GM21526 (cell line): ENCODE data around the gene COL25A1.

Experiments used
- ATAC-seq: cut with Tn5 transposase; IDR thresholded peaks from one replicate; pipeline ENCODE4 v1.9.1; 2021; ENCODE audit warnings: moderate library complexity; ENCODE audit not compliant: unreplicated experiment, low FRiP score

Gene COL25A1

DNA sequence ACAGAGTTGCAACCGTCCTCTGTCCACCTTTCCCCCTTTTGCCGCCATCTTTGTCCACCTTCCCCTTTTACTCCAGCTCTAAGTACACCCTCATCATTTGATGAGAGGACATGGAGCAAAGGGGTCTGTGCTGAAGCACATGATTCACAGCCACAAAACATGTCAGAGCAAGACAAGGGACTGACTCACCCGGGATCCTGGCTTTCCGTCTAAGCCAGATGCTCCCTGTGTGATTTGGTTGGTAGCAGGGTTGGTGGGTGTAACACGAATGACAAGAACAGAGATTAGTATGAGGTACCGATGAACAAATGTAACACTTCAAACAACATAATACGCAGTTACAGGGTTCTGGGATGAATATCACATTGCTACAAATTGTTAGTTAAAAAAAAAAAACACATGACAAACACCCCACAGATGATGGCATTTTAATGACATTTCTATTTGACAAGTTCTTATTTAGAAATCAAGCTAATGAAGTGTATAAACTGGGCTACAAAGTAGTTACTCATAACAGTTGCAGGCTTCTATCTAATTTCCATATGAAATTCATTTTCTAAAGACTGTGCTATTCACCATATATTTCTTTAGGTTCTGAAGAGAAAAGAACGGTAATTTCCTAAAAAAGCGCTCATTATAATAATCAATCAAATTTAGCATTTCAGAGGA, 468.2 kb downstream of the COL25A1 start:
- no peak for ATAC-seq

DNA sequence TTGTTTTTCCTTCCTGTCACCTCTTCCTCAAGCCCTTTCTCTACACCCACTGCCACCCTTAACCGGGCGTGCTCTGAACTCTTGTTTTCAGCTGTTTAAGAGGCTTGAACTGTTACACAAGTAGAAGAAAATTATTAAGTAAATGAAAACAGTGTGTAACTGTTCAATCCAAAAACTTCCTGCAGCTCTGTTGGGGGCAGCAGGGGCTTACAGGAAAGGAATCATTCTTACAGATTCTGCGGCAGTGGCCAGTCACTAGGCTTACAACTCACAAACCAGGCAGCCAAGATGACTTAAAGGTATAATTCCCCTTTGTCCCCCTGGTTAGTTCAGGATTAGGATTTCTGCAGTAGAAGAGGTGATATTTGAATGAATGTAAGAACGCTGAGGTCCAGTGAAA, 469.4 kb downstream of the COL25A1 start:
- ATAC-seq: no peak

DNA sequence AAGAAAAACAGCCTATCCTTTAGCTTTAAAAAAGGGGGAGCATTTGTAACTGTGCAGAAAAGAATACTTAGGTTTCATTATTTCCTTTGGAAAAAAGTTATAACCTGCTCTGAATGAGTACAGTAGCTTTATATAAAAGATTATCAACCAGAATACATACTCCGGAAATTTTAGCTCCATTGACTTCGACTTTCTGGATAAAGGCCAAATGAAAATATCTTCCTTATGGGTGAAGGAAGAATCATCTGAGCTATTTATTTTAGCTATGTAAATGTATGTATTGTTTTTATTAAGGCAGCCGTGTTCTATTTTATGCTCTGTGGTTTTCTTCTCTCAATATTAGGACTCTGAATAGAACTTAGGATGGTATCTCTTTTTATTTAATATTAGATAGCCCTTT, 470.6 kb downstream of the COL25A1 start:
- ATAC-seq: no peak

DNA sequence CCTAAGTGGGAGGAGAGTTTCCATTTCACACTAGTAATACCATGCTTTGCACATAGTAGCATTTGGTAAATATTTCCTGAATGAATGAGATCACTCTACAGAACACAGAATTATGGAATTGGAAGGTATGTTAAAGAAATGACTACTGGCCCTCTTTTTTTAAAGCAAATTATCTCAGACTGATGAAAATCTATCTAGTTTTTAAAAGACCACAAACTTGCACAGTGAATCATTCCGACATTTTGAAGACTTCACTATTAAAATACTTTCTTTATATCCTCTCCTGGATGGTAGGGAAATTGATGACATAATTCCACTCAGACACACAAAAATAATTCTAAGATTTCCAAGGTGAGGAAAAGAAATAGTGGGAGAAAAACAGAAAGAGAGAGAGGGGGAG, 471.2 kb downstream of the COL25A1 start:
- no peak for ATAC-seq

DNA sequence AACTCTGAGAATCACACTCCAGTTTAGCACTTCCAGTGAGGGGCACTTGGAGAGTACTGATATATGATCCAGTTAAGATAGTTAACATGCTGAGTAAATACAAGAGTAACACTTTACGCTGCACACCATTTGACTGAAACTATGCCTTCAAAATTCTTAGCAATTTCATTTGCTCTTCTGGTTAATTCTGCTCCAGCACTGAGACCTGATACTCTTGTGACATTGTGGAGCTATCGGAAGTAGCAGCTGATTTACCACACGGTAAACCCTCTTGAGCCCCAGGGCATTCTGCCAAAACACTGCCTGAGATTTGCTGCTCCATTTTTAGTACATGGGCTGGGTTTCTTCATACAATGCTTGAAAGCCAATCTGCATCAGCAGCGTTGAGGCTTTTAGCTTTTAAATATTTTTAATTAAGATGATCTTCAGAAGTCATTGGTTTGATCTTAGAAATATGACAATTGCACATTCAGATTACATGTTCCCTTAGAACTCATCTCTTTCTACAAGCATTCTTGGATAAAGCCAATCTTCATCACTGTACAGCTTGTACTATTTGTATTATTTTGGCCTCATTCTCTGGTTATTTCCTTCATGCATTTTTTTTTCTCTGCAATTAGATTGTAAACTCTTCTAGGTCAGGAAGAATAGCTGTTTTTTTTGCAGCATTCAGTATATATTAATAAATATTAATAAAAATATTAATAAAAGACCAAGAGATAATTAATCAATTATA, 471.8 kb downstream of the COL25A1 start:
- ATAC-seq: no peak

DNA sequence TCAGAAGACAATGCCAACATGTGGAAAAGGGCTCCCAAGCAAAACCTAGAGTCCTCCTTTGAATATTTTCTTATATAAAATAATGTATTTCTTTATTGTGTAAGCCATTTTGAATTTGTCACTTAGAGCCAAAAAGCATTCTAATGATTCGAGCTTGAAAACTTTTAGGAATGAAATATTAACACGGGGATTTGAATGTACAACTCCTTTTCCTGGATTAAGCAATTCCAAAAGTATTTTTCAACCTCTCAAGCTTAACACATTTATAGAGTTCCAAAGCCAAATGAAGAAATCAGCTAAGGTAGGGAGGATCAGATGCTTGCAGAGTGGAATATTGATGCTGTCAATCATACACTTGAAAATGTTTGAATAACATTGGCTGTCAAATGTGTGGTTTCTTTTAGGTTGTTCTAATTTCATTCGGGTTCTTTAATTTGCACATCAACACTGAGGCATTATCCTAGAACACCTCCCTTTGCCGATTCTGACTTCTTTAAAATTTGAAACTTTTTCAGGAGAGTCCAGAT, 472.4 kb downstream of the COL25A1 start:
- no peak for ATAC-seq

DNA sequence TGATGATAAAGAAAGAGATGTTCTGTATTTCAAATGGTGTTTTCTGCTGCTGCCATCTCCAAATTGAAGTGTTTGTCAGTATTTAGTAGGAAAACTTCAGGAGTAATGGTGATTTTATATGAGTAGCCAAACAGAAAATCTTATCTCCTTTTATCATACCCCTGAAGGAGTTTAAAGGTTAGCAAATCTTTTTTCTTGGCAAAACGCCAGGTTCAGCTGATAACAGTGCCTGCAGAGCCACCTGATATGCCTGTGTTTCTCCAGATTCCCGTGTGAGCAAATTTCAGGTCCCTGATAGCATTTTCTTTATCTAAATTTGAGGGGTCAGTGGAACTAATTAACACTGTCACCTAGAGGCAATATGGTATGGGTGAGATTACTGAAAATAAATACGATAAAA, 473.8 kb downstream of the COL25A1 start:
- ATAC-seq: no peak

DNA sequence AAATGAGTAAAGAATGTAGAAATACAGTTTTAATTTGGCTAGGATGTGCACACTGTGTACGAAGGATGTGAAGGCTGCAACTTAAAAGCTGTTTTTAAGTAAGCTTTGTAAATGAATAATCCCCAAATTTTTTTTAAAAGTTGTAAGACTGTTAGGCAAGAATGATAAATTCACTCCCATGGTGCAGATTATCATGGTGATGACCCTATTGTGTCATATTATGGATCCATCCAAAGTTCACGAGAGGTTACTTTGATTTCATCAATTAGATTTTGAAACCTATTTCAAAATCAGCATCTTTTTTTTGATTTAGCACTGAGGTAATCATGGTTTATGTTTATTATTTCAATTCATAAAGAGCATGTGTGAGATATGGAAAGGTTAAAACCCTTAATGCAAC, 476.7 kb downstream of the COL25A1 start:
- ATAC-seq: no peak

DNA sequence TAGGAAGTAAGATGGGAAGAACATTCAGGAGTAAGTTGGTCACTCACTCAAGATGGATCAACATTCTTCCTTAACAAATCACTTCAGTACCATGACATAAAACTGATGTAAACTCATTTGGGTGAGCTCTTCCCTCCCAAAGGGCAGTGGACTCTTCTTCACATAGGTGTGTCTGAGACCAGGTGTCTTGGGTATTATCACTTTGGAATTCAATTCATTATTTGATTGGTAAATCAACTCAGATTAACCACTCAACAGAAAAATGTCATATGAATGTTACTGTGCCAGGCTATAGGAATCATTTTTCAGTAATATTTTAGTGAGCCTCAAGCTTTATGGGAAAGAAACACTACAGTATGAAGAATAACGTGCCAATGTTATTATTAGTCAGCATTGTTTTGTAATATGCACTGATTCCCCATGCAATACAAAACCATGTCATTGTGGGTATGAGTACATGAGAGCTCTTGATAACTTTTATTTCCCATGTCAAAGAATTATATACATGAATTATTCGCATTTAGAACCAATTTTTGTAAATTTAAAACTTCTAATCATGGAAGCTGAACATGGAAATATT, 481.0 kb downstream of the COL25A1 start:
- no peak for ATAC-seq

DNA sequence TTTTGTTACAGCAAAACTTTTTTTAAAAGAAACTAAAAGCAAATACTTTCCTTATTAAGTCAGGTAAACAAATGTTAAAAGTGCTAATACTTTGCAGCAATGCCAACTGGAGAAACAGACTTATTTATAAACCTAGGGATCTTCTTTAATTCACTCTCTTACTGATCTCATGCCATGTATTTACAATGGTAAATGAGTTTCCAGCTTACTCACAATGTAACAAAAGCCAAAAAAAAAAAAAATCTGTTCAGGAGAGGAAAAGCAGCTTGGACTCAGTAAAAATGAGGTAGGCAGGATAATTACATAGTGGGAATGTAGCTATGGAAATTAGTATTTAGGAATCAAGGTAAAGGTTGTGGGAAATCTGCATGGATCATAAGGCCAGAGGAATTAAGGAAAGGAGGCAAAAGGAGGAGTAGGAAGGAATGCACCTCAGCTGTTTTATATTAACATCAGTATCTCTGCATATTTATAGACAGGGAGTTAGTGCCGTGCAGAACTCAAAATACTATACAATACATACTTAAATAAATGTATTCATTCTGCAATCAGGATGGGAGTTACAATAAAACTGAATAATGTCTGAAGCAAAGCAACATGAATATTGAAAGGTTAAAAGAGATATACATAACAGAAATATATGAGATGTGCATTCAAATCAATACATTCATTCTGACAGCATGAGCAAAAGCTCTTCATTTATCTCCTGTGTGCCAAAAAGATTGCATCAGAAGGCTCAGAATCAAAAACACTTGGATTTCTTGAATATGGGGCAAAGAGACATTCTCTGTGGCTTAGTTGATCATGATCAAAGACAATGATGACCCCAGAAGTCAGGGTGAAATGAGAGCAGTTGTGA, 481.7 kb downstream of the COL25A1 start:
- no peak for ATAC-seq

DNA sequence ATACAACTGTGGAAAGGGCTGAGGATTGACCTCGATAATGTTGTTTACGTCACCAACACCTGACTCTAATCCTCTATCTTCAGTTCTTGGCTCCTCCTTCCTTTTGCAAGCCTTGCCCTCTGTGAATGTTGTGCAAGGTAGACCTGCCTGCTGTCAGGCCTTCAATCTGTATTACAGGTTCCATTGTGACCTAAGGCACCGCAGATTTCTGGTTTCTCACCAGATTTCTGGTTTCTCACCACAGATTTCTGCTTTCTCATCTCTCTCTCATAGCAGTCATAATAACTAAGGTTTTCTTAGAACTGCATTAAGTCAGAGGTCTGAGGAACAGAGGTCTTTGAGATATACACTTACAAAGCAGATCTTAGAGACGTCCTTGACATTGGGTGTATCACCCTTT, 488.1 kb downstream of the COL25A1 start:
- no peak for ATAC-seq

DNA sequence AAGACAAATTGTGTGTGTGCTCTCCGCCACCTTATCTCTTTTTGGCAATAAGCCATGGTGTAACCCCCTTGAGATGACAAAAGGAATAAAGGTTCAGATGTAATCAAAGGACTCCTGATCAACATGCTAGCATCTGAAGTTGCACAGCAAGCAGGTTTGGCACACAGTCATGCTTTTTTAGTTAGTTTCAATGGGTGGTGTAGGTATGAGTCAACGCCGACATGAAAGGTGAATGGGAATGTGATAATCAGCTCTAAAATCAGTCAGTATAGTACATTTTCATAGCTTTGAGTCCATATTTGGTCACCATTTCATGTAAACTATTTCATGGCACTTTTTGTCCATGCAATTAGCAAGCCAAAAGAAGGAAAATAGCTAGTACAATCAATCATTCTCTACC, 489.2 kb downstream of the COL25A1 start:
- ATAC-seq: no peak

DNA sequence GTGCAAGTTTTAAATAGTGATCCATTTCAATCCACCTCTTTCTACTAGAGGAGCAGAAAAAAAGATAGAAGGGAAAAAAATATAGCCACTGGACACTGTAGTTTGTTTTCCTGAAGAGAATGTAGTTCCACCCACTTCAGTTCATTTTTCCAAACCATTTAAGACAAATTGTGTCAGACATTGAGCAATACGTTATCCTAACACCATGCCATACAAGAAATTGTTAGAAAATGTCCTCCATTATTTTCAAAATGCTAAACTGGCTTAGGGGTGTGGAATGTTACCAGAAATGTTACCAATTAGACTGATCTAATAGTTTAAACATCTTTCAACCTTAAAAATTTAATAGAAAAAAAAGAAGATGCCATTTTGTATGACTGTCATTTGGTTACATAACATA, 491.0 kb downstream of the COL25A1 start:
- ATAC-seq: no peak

DNA sequence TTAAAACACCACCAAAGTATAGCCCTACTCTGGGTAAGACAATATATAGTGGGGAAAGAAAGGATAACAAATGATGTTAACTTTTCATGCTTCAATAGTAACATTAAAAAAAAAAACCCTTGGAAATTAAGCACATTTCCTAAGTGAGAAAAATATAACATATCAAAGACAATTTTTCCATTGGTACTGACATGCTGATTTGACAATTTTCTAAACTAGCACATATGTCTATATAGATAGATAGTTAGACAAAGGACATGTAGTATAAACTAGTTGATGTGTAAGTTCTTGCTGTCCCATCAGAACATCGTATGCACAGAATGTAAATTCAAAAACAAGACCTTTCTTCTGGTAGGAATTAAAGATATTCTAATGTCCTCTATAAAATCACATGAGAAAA, 492.4 kb downstream of the COL25A1 start:
- ATAC-seq: no peak

DNA sequence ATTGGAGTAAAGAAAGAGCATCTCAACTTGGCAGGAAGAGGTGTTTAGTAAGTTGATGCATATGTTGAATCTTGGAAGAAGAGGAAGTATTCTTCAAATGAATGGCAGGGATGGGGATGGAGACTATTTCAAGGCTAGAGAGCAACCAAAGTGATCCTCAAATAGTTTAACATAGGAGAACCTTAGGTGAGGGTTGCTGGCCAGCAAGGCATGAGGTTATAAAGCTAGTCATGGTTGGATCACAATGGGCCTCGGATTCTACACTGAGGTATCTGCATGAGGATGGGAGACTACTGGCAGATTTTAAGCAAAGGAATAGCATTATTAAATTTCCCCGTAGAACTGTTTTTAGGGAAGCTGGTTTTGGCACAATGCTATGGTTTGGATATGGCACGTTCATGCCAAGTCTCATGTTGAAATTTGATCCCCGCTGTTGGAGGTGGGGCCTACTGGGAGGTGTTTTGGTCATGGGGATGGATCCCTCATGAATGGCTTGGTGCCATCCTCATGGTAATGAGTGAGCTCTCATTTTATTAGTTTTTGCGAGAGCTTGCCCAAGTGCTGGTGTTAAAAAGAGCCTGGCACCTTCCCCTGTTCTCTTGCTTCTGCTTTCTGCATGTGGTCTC, 497.7 kb downstream of the COL25A1 start:
- no peak for ATAC-seq

DNA sequence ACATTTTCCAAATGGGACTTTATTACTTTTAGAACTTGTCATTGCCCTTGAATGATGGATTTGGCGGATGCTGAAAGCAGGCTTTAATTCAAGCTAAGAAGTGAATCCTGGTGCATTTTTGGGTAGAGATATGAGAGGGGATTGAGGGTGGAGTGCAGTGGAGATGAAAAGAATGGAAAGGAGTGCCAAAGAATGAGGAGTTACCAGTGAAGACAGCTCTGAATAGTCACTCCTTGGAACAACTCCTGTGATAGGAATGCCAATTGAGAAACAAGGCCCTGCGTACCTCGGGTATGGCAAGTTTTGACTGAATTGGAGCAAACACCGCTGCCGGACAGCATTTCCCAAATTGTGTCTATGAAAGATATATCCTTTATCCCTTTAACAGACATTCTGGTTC, 503.2 kb downstream of the COL25A1 start:
- ATAC-seq: no peak

DNA sequence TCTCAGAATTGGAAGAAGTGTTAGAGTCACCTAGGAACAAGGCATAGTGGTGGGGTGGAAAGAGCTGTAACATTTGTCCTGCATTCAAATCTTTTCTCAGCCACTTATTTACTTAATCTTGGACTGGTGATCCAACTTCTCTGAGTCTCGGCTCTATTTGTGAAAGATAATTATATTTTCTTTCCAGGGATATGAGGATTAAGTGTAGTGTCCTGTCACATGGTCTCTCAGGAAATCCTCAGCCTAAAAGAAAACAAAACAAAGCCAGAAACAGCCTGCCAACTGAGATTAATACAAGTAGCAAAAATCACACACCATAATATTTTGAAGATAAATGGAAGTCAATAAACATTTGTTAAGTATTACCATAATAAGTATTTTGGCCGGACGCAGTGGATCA, 506.3 kb downstream of the COL25A1 start:
- no peak for ATAC-seq

DNA sequence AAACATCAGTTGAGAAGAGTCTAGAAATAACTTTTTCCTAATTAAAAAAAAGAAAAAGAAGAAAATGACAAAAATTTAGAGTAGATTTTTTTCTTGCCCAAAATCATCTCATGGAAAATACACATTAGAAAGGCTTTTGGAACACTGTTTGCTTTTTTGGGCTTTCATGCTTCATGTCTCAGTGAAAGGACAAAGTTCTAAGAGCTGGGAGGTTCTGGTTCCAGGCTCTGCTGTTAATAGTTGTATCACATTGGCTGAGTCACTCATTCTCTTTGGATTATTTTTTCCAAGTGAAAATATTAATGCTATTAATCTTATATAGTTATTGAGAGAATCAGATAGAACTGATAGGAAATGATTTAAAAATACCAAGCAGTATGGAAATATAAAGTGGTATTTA, 506.7 kb downstream of the COL25A1 start:
- no peak for ATAC-seq

DNA sequence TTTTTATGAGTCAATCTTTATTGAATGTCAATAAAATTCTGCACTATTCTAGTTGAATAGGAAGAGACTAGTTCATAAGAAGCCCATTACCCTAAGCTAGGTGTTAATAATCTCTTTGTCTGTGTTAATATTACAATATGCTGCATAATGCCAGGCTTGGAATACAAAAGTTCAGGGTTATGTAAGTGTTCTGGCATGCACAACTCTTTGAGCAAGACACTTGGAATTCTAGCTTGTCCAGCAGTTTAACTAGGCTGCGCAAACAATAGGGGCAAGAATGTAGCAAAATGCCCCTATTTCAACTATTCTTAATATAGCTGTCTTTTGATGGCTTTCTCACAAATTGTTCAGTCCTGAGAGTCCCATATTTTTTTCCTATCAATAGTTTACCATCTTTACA, 508.3 kb downstream of the COL25A1 start:
- no peak for ATAC-seq

DNA sequence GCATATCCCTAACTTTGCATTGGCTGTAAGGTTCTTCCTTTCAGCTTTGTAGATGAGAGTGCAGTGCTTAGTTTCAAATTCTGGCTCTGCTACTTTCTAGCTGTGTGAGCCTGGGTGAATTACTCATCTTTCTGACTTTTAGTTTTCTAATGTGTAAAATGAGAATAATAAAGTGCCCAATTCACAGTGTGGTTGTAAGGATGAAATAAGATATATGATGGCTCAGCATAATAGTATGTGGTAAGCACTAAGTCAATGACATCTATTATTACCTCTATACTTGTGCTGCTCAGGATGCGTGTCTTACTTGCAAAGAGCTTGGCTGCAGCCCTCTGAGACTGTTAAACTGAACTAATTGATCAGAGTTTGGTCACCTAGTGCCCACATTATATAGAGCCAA, 509.0 kb downstream of the COL25A1 start:
- ATAC-seq: no peak
